ENCODE results near the gene PIH1D1.

PIH1D1 gene

GRCh38 chr19:49421878-49422202 lies 29.8 kb downstream of the PIH1D1 start:
- no peak for DNase-seq

- DNase-seq: peak in 7 of 58 donors; percentile 8 to 36 (median 24)
These were observed 30.4 kb downstream of the PIH1D1 start for GRCh38 chr19:49421039-49421877.

GRCh38 chr19:49420227-49420626 lies 31.4 kb downstream of the PIH1D1 start:
- DNase-seq: no peak

- no peak for DNase-seq
These were observed 32.4 kb downstream of the PIH1D1 start for GRCh38 chr19:49419173-49419572.

GRCh38 chr19:49418511-49418910 lies 33.1 kb downstream of the PIH1D1 start:
- DNase-seq: no peak

GRCh38 chr19:49417088-49417487 lies 34.5 kb downstream of the PIH1D1 start:
- no peak for DNase-seq

- DNase-seq: no peak
These were observed 35.8 kb downstream of the PIH1D1 start for GRCh38 chr19:49415810-49416200.

- peak in 1 of 58 donors; percentile 11 for DNase-seq
These were observed 36.4 kb downstream of the PIH1D1 start for GRCh38 chr19:49415102-49415809.

- DNase-seq: no peak
These were observed 37.4 kb downstream of the PIH1D1 start for GRCh38 chr19:49414256-49414655.

GRCh38 chr19:49413348-49413747 lies 38.3 kb downstream of the PIH1D1 start:
- no peak for DNase-seq

GRCh38 chr19:49411681-49412326 lies 39.8 kb downstream of the PIH1D1 start:
- DNase-seq: no peak

GRCh38 chr19:49409441-49410029 lies 42.1 kb downstream of the PIH1D1 start:
- DNase-seq: no peak

- no peak for DNase-seq
These were observed 42.7 kb downstream of the PIH1D1 start for GRCh38 chr19:49408816-49409440.

GRCh38 chr19:49407482-49408015 lies 44.1 kb downstream of the PIH1D1 start:
- DNase-seq: no peak

- DNase-seq: no peak
These were observed 44.5 kb downstream of the PIH1D1 start for GRCh38 chr19:49407079-49407478.

GRCh38 chr19:49403404-49404187 lies 48.0 kb downstream of the PIH1D1 start:
- DNase-seq: no peak

- no peak for DNase-seq
These were observed 51.6 kb downstream of the PIH1D1 start for GRCh38 chr19:49400029-49400428.

GRCh38 chr19:49398931-49399330 lies 52.7 kb downstream of the PIH1D1 start:
- no peak for DNase-seq

GRCh38 chr19:49398001-49398615 lies 53.5 kb downstream of the PIH1D1 start:
- no peak for DNase-seq

All from anterior cingulate cortex (tissue), 58 donors.